K562 (cell line): ENCODE measurements around the gene C1QTNF6. TPM values are rescaled to one million over a fixed set of nuclear protein-coding genes. Genes with fewer than 3 reads are reported as not detected.

Source experiments
- ARID2 ChIP-seq: fragments of 450-650 bp; IDR thresholded peaks from 2 replicates; pipeline ENCODE4 v1.6.1; 2017; ENCODE audit warnings: antibody characterized with exemption, mild to moderate bottlenecking
- HDAC2 ChIP-seq: fragments of 450-650 bp; IDR thresholded peaks from 2 replicates; pipeline ENCODE4 v1.6.1; 2016; ENCODE audit warnings: mild to moderate bottlenecking
- HNRNPLL ChIP-seq: fragments of 200-400 bp; formaldehyde crosslinking; IDR thresholded peaks from 2 replicates; pipeline ENCODE4 v1.6.1; 2017; ENCODE audit warnings: low read length, low read depth, mild to moderate bottlenecking; ENCODE audit not compliant: poor library complexity, severe bottlenecking
- KLF16 ChIP-seq: IDR thresholded peaks from 2 replicates; pipeline ENCODE4 v1.6.1; 2016; ENCODE audit warnings: antibody characterized with exemption
- LCOR ChIP-seq: sonication (generic); formaldehyde crosslinking; IDR thresholded peaks from 2 replicates; pipeline ENCODE4 v1.8.0; 2022; ENCODE audit warnings: mild to moderate bottlenecking, missing genetic modification reagents
- MAFG ChIP-seq: fragments of 450-650 bp; conservative IDR thresholded peaks from 2 replicates; pipeline ENCODE4 v1.6.1; 2016; ENCODE audit warnings: missing genetic modification characterization, missing compliant biosample characterization
- POLR2B ChIP-seq: fragments of 450-650 bp; IDR thresholded peaks from 2 replicates; pipeline ENCODE4 v1.6.1; 2018; ENCODE audit warnings: low read depth; ENCODE audit not compliant: partially characterized antibody
- RBFOX2 ChIP-seq: fragments of 200-400 bp; formaldehyde crosslinking; IDR thresholded peaks from 2 replicates; pipeline ENCODE4 v1.6.1; 2017; ENCODE audit warnings: low read depth, mild to moderate bottlenecking, low read length, moderate library complexity
- RFX1 ChIP-seq: fragments of 450-650 bp; IDR thresholded peaks from 2 replicates; pipeline ENCODE4 v1.6.1; 2016; ENCODE audit warnings: mild to moderate bottlenecking, moderate library complexity
- SIN3A ChIP-seq, 2 experiments: fragments of 150-350 bp in 1 of 2; IDR thresholded peaks; 2 replicates each; pipeline ENCODE4 v1.6.1; 2011 to 2016; ENCODE audit warnings: borderline replicate concordance in 2 of 2, low read depth in 2 of 2, low read length in 2 of 2, mild to moderate bottlenecking in 2 of 2, moderate library complexity in 2 of 2; ENCODE audit not compliant: control insufficient read depth in 1 of 2
- XRCC5 ChIP-seq: fragments of 200-400 bp; formaldehyde crosslinking; IDR thresholded peaks from 2 replicates; pipeline ENCODE4 v1.6.1; 2017; ENCODE audit warnings: low read depth, mild to moderate bottlenecking, low read length
- ZNF76 ChIP-seq: fragments of 250-450 bp; sonication (Bioruptor Pico); IDR thresholded peaks from 2 replicates; pipeline ENCODE4 v1.4.0; 2020; ENCODE audit warnings: mild to moderate bottlenecking, moderate library complexity, borderline replicate concordance
- ZNF778 ChIP-seq: fragments of 450-650 bp; formaldehyde crosslinking; IDR thresholded peaks from 2 replicates; pipeline ENCODE4 v1.4.0; 2020; ENCODE audit warnings: mild to moderate bottlenecking, moderate library complexity
- ZSCAN29 ChIP-seq: fragments of 450-650 bp; IDR thresholded peaks from 2 replicates; pipeline ENCODE4 v1.6.1; 2017
- polyA plus RNA-seq, 8 experiments: library from polyadenylated mRNA; depleted of rRNA in 4 of 8; stranded (reverse) in 5 of 8; unstranded in 3 of 8; fragments of >200 nt; fragmentation: Nextera tagmentation in 2 of 8; fragmentation: Illumina TruSeq in 1 of 8; extraction: Ambion mirVana in 2 of 8; extraction: Trizol in 1 of 8; gene quantifications; 2 replicates each; pipeline versions ENCODE4 v1.2.1 to v1.2.3, GENCODE V29; 2011 to 2014; ENCODE audit warnings: inconsistent platforms in 1 of 8, missing spikeins in 1 of 8
- total RNA-seq, 7 experiments: library from RNA; depleted of rRNA in 6 of 7; stranded (reverse); fragments of >200 nt in 6 of 7; fragmentation: Illumina TruSeq in 2 of 7; extraction: Trizol in 2 of 7; gene quantifications; 2 replicates each; pipeline versions ENCODE4 v1.2.1 to v1.2.3, GENCODE V29; 2011 to 2021; ENCODE audit warnings: low replicate concordance in 1 of 7
- TF ChIP-seq, protein P1 (sequence below): fragments of 450-650 bp; IDR thresholded peaks from 2 replicates; pipeline ENCODE4 v1.6.1; 2017; ENCODE audit warnings: antibody characterized with exemption, mild to moderate bottlenecking
- TF ChIP-seq, protein P2 (sequence below): fragments of 450-650 bp; IDR thresholded peaks from 2 replicates; pipeline ENCODE4 v1.6.1; 2016; ENCODE audit warnings: low read depth

C1QTNF6 gene
- total and polyA plus RNA-seq, 9 of the 15 experiments (the other 6 are each of a cell fraction or from before 2014, with no cell fraction given) = 0.18 to 0.92 (median 0.55) TPM

- TF ChIP-seq, protein P1, sequence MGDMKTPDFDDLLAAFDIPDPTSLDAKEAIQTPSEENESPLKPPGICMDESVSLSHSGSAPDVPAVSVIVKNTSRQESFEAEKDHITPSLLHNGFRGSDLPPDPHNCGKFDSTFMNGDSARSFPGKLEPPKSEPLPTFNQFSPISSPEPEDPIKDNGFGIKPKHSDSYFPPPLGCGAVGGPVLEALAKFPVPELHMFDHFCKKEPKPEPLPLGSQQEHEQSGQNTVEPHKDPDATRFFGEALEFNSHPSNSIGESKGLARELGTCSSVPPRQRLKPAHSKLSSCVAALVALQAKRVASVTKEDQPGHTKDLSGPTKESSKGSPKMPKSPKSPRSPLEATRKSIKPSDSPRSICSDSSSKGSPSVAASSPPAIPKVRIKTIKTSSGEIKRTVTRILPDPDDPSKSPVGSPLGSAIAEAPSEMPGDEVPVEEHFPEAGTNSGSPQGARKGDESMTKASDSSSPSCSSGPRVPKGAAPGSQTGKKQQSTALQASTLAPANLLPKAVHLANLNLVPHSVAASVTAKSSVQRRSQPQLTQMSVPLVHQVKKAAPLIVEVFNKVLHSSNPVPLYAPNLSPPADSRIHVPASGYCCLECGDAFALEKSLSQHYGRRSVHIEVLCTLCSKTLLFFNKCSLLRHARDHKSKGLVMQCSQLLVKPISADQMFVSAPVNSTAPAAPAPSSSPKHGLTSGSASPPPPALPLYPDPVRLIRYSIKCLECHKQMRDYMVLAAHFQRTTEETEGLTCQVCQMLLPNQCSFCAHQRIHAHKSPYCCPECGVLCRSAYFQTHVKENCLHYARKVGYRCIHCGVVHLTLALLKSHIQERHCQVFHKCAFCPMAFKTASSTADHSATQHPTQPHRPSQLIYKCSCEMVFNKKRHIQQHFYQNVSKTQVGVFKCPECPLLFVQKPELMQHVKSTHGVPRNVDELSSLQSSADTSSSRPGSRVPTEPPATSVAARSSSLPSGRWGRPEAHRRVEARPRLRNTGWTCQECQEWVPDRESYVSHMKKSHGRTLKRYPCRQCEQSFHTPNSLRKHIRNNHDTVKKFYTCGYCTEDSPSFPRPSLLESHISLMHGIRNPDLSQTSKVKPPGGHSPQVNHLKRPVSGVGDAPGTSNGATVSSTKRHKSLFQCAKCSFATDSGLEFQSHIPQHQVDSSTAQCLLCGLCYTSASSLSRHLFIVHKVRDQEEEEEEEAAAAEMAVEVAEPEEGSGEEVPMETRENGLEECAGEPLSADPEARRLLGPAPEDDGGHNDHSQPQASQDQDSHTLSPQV = peak; percentile 74; the same call in 1 of the 2 replicates
- TF ChIP-seq, protein P2, sequence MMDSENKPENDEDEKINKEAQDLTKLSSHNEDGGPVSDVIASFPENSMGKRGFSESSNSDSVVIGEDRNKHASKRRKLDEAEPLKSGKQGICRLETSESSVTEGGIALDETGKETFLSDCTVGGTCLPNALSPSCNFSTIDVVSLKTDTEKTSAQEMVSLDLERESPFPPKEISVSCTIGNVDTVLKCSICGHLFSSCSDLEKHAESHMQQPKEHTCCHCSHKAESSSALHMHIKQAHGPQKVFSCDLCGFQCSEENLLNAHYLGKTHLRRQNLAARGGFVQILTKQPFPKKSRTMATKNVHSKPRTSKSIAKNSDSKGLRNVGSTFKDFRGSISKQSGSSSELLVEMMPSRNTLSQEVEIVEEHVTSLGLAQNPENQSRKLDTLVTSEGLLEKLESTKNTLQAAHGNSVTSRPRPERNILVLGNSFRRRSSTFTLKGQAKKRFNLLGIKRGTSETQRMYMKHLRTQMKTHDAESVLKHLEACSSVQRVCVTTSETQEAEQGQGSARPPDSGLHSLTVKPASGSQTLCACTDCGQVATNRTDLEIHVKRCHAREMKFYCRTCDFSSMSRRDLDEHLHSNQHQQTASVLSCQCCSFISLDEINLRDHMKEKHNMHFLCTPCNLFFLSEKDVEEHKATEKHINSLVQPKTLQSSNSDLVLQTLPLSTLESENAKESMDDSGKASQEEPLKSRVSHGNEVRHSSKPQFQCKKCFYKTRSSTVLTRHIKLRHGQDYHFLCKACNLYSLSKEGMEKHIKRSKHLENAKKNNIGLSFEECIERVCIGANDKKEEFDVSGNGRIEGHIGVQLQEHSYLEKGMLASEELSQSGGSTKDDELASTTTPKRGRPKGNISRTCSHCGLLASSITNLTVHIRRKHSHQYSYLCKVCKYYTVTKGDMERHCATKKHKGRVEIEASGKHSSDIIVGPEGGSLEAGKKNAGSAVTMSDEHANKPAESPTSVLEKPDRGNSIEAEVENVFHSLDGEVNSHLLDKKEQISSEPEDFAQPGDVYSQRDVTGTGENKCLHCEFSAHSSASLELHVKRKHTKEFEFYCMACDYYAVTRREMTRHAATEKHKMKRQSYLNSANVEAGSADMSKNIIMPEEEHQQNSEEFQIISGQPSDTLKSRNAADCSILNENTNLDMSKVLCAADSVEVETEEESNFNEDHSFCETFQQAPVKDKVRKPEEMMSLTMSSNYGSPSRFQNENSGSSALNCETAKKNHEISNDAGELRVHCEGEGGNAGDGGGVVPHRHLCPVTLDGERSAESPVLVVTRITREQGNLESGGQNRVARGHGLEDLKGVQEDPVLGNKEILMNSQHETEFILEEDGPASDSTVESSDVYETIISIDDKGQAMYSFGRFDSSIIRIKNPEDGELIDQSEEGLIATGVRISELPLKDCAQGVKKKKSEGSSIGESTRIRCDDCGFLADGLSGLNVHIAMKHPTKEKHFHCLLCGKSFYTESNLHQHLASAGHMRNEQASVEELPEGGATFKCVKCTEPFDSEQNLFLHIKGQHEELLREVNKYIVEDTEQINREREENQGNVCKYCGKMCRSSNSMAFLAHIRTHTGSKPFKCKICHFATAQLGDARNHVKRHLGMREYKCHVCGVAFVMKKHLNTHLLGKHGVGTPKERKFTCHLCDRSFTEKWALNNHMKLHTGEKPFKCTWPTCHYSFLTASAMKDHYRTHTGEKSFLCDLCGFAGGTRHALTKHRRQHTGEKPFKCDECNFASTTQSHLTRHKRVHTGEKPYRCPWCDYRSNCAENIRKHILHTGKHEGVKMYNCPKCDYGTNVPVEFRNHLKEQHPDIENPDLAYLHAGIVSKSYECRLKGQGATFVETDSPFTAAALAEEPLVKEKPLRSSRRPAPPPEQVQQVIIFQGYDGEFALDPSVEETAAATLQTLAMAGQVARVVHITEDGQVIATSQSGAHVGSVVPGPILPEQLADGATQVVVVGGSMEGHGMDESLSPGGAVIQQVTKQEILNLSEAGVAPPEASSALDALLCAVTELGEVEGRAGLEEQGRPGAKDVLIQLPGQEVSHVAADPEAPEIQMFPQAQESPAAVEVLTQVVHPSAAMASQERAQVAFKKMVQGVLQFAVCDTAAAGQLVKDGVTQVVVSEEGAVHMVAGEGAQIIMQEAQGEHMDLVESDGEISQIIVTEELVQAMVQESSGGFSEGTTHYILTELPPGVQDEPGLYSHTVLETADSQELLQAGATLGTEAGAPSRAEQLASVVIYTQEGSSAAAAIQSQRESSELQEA = no peak
- TF ChIP-seq ZSCAN29 (no peak), LCOR (CRISPR knock-in tag) (0 out of 2 replicates have a peak, but pooled peaks have one; percentile 79), ARID2 (no peak), KLF16 (no peak), XRCC5 (no peak; the same call in 1 of the 2 replicates), POLR2B (peak; percentile 96), RFX1 (no peak), RBFOX2 (peak; percentile 93), HDAC2 (peak; percentile 78; the same call in 1 of the 2 replicates), SIN3A (IDR thresholded peaks at IDR 0.05; ENCODE audit: borderline replicate concordance in 2 of 2, control insufficient read depth in 1 of 2, low read depth in 2 of 2, low read length in 2 of 2) (no peak), ZNF778 (CRISPR knock-in tag) (no peak), MAFG (no peak), ZNF76 (0 out of 2 replicates have a peak, but pooled peaks have one; percentile 55), HNRNPLL (no peak)
Observed at GRCh38 chr22:37199103-37199759, 11.2 kb upstream of the C1QTNF6 start (continued).
